WTC11 (cell line): ENCODE results near the gene PLXNB2. TPM values are rescaled to one million over a fixed set of nuclear protein-coding genes. Genes with fewer than 3 reads are reported as not detected.

Source experiments
- CBFB ChIP-seq: sonication (generic); formaldehyde crosslinking; IDR thresholded peaks from 2 replicates; pipeline ENCODE4 v1.8.1; 2022; ENCODE audit warnings: mild to moderate bottlenecking, low read depth, missing genetic modification reagents
- CREM ChIP-seq: sonication (generic); formaldehyde crosslinking; IDR thresholded peaks from 2 replicates; pipeline ENCODE4 v1.8.1; 2022; ENCODE audit warnings: mild to moderate bottlenecking, missing genetic modification reagents, moderate library complexity
- ESRRA ChIP-seq: sonication (generic); formaldehyde crosslinking; IDR thresholded peaks from 2 replicates; pipeline ENCODE4 v1.8.1; 2022; ENCODE audit warnings: mild to moderate bottlenecking, missing genetic modification reagents, borderline replicate concordance
- FOXK1 ChIP-seq: sonication (generic); formaldehyde crosslinking; IDR thresholded peaks from 2 replicates; pipeline ENCODE4 v1.8.0; 2022; ENCODE audit warnings: mild to moderate bottlenecking, moderate library complexity, missing genetic modification reagents
- GABPB1 ChIP-seq: sonication (generic); formaldehyde crosslinking; IDR thresholded peaks from 2 replicates; pipeline ENCODE4 v1.8.1; 2023; ENCODE audit warnings: mild to moderate bottlenecking, missing genetic modification reagents
- GRHL2 ChIP-seq: fragments of 250-450 bp; sonication (Bioruptor Pico); IDR thresholded peaks from 2 replicates; pipeline ENCODE4 v1.8.0; 2022; ENCODE audit warnings: mild to moderate bottlenecking, moderate library complexity; ENCODE audit not compliant: insufficient replicate concordance, severe bottlenecking
- HMGA2 ChIP-seq: fragments of 250-450 bp; sonication (Bioruptor Pico); IDR thresholded peaks from 2 replicates; pipeline ENCODE4 v1.4.0; 2021; ENCODE audit warnings: mild to moderate bottlenecking, moderate library complexity
- JUN ChIP-seq: sonication (generic); formaldehyde crosslinking; IDR thresholded peaks from 2 replicates; pipeline ENCODE4 v1.8.0; 2023; ENCODE audit warnings: mild to moderate bottlenecking, missing genetic modification reagents
- KAT7 ChIP-seq: sonication (generic); formaldehyde crosslinking; IDR thresholded peaks from 2 replicates; pipeline ENCODE4 v1.8.1; 2023; ENCODE audit warnings: missing genetic modification reagents, mild to moderate bottlenecking, borderline replicate concordance
- NFATC4 ChIP-seq: fragments of 250-450 bp; sonication (Bioruptor Pico); IDR thresholded peaks from 2 replicates; pipeline ENCODE4 v1.9.0; 2021; ENCODE audit warnings: mild to moderate bottlenecking
- NR1H2 ChIP-seq: sonication (generic); formaldehyde crosslinking; IDR thresholded peaks from 2 replicates; pipeline ENCODE4 v1.9.0; 2021; ENCODE audit warnings: mild to moderate bottlenecking, moderate library complexity, missing genetic modification reagents
- NR2C2 ChIP-seq: sonication (generic); formaldehyde crosslinking; IDR thresholded peaks from 2 replicates; pipeline ENCODE4 v1.8.0; 2022; ENCODE audit warnings: mild to moderate bottlenecking, missing genetic modification reagents
- OVOL2 ChIP-seq: fragments of 250-450 bp; sonication (Bioruptor Pico); IDR thresholded peaks from 2 replicates; pipeline ENCODE4 v1.9.0; 2021; ENCODE audit warnings: mild to moderate bottlenecking, borderline replicate concordance
- SMAD3 ChIP-seq: sonication (generic); formaldehyde crosslinking; IDR thresholded peaks from 2 replicates; pipeline ENCODE4 v1.8.0; 2022; ENCODE audit warnings: missing genetic modification reagents, mild to moderate bottlenecking, borderline replicate concordance
- SOX15 ChIP-seq: fragments of 250-450 bp; sonication (Bioruptor Pico); IDR thresholded peaks from 2 replicates; pipeline ENCODE4 v1.9.0; 2021; ENCODE audit warnings: mild to moderate bottlenecking
- SP1 ChIP-seq: sonication (generic); formaldehyde crosslinking; conservative IDR thresholded peaks from 2 replicates; pipeline ENCODE4 v1.8.1; 2022; ENCODE audit warnings: missing genetic modification reagents
- TCF7 ChIP-seq: sonication (generic); formaldehyde crosslinking; IDR thresholded peaks from 2 replicates; pipeline ENCODE4 v1.8.0; 2022; ENCODE audit warnings: mild to moderate bottlenecking, low read depth, missing genetic modification reagents, moderate library complexity
- TEAD1 ChIP-seq: sonication (generic); formaldehyde crosslinking; IDR thresholded peaks from 2 replicates; pipeline ENCODE4 v1.8.0; 2022; ENCODE audit warnings: mild to moderate bottlenecking, missing genetic modification reagents
- ZNF138 ChIP-seq: sonication (generic); formaldehyde crosslinking; conservative IDR thresholded peaks from 2 replicates; pipeline ENCODE4 v1.8.1; 2022; ENCODE audit warnings: mild to moderate bottlenecking, moderate library complexity, missing genetic modification reagents
- ZNF219 ChIP-seq: sonication (generic); formaldehyde crosslinking; IDR thresholded peaks from 2 replicates; pipeline ENCODE4 v1.8.0; 2023; ENCODE audit warnings: missing genetic modification reagents, mild to moderate bottlenecking, borderline replicate concordance
- ZNF396 ChIP-seq: fragments of 250-450 bp; sonication (Bioruptor Pico); IDR thresholded peaks from 2 replicates; pipeline ENCODE4 v1.8.0; 2021; ENCODE audit warnings: mild to moderate bottlenecking, moderate library complexity, borderline replicate concordance
- total RNA-seq: library from RNA; stranded (reverse); gene quantifications from 3 replicates; pipeline ENCODE4 v1.2.3, GENCODE V29; 2021
- TF ChIP-seq, protein P1 (sequence below): fragments of 250-450 bp; sonication (Bioruptor Pico); IDR thresholded peaks from 2 replicates; pipeline ENCODE4 v1.9.0; 2021; ENCODE audit warnings: mild to moderate bottlenecking
- TF ChIP-seq, protein P2 (sequence below): sonication (generic); formaldehyde crosslinking; IDR thresholded peaks from 2 replicates; pipeline ENCODE4 v1.8.0; 2022; ENCODE audit warnings: mild to moderate bottlenecking, missing genetic modification reagents
- TF ChIP-seq, protein P3 (sequence below): sonication (generic); formaldehyde crosslinking; IDR thresholded peaks from 2 replicates; pipeline ENCODE4 v1.8.0; 2022; ENCODE audit warnings: mild to moderate bottlenecking, missing genetic modification reagents
- TF ChIP-seq, protein P4 (sequence below): sonication (generic); formaldehyde crosslinking; IDR thresholded peaks from 2 replicates; pipeline ENCODE4 v1.8.1; 2023; ENCODE audit warnings: mild to moderate bottlenecking, missing genetic modification reagents, moderate library complexity
- TF ChIP-seq, protein P5 (sequence below): sonication (generic); formaldehyde crosslinking; IDR thresholded peaks from 2 replicates; pipeline ENCODE4 v1.8.1; 2022; ENCODE audit warnings: low read depth, missing genetic modification reagents, borderline replicate concordance
- TF ChIP-seq, protein P6 (sequence below): sonication (generic); formaldehyde crosslinking; IDR thresholded peaks from 2 replicates; pipeline ENCODE4 v1.8.0; 2023; ENCODE audit warnings: missing genetic modification reagents, mild to moderate bottlenecking, borderline replicate concordance

Gene PLXNB2
- total RNA-seq, 1 experiment from 2014 or later: 113 TPM

DNA sequence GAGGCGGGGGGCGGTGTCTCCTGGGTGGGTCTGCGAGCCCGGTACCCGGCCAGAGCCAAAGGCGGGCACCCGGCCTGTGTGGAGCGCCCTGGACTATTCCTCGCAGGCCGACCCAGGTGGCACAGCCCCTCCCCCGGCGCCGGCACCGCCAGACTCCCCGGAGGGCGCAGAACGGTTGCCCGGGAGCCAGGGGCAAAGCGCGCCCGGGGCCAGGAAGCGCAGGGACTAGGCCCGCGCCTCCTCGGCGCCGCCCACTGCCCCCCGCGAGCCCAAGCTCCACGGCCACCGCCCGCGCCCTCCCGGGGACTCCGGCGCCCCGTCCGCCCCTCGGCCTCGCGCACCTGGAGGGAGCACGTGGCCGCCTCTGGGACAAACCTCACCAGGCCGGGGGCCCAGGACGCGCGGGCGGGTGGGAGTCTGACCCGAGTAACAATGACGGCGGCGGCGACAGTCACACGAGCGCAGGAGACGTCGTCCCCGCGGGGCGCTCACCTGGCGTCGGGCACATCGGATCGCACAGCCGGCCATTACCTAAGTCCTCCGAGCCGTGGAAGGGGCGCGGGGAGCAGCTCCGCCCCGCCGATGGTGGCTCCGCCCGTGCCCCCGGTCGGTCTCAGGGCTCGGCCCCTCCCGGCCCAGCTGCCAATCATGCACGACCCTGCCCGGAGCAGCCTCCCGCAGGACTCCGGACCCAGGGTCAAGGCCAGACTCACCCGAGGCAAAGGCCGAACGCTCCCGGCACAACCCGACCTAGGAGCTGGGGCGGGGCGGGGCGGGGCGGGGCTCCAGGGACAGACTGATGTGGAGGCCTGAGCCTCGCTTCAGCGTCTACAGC, 7.4 kb downstream of the PLXNB2 start (continued):
- TF ChIP-seq GRHL2 (CRISPR knock-in tag): no peak
- TF ChIP-seq CBFB (CRISPR knock-in tag): no peak
- TF ChIP-seq JUN (CRISPR knock-in tag): no peak; the same call in 1 of the 2 replicates
- no peak for TF ChIP-seq ZNF138
- TF ChIP-seq CREM (CRISPR knock-in tag): no peak
- no peak for TF ChIP-seq NR1H2 (CRISPR knock-in tag)
- TF ChIP-seq, protein P1, sequence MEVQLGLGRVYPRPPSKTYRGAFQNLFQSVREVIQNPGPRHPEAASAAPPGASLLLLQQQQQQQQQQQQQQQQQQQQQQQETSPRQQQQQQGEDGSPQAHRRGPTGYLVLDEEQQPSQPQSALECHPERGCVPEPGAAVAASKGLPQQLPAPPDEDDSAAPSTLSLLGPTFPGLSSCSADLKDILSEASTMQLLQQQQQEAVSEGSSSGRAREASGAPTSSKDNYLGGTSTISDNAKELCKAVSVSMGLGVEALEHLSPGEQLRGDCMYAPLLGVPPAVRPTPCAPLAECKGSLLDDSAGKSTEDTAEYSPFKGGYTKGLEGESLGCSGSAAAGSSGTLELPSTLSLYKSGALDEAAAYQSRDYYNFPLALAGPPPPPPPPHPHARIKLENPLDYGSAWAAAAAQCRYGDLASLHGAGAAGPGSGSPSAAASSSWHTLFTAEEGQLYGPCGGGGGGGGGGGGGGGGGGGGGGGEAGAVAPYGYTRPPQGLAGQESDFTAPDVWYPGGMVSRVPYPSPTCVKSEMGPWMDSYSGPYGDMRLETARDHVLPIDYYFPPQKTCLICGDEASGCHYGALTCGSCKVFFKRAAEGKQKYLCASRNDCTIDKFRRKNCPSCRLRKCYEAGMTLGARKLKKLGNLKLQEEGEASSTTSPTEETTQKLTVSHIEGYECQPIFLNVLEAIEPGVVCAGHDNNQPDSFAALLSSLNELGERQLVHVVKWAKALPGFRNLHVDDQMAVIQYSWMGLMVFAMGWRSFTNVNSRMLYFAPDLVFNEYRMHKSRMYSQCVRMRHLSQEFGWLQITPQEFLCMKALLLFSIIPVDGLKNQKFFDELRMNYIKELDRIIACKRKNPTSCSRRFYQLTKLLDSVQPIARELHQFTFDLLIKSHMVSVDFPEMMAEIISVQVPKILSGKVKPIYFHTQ (CRISPR knock-in tag): no peak
- TF ChIP-seq TCF7: 0 out of 2 replicates have a peak, but pooled peaks have one; percentile 41
- TF ChIP-seq, protein P2, sequence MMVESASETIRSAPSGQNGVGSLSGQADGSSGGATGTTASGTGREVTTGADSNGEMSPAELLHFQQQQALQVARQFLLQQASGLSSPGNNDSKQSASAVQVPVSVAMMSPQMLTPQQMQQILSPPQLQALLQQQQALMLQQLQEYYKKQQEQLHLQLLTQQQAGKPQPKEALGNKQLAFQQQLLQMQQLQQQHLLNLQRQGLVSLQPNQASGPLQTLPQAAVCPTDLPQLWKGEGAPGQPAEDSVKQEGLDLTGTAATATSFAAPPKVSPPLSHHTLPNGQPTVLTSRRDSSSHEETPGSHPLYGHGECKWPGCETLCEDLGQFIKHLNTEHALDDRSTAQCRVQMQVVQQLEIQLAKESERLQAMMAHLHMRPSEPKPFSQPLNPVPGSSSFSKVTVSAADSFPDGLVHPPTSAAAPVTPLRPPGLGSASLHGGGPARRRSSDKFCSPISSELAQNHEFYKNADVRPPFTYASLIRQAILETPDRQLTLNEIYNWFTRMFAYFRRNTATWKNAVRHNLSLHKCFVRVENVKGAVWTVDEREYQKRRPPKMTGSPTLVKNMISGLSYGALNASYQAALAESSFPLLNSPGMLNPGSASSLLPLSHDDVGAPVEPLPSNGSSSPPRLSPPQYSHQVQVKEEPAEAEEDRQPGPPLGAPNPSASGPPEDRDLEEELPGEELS (CRISPR knock-in tag): peak; percentile 85
- no peak for TF ChIP-seq ZNF396 (CRISPR knock-in tag)
- peak; percentile 13; the same call in 1 of the 2 replicates for TF ChIP-seq ZNF219 (CRISPR knock-in tag)
- peak; percentile 37; the same call in 1 of the 2 replicates for TF ChIP-seq FOXK1 (CRISPR knock-in tag)
- TF ChIP-seq SOX15 (CRISPR knock-in tag): no peak
- no peak for TF ChIP-seq NFATC4 (CRISPR knock-in tag)
- TF ChIP-seq SMAD3 (CRISPR knock-in tag): no peak
- TF ChIP-seq, protein P3, sequence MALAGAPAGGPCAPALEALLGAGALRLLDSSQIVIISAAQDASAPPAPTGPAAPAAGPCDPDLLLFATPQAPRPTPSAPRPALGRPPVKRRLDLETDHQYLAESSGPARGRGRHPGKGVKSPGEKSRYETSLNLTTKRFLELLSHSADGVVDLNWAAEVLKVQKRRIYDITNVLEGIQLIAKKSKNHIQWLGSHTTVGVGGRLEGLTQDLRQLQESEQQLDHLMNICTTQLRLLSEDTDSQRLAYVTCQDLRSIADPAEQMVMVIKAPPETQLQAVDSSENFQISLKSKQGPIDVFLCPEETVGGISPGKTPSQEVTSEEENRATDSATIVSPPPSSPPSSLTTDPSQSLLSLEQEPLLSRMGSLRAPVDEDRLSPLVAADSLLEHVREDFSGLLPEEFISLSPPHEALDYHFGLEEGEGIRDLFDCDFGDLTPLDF (CRISPR knock-in tag): no peak
- TF ChIP-seq ESRRA: peak; percentile 48; the same call in 1 of the 2 replicates
- TF ChIP-seq NR2C2 (CRISPR knock-in tag): no peak
- TF ChIP-seq TEAD1: peak; percentile 34; the same call in 1 of the 2 replicates
- TF ChIP-seq KAT7 (CRISPR knock-in tag): no peak
- no peak for TF ChIP-seq GABPB1 (CRISPR knock-in tag)
- TF ChIP-seq OVOL2 (CRISPR knock-in tag): no peak
- TF ChIP-seq, protein P4, sequence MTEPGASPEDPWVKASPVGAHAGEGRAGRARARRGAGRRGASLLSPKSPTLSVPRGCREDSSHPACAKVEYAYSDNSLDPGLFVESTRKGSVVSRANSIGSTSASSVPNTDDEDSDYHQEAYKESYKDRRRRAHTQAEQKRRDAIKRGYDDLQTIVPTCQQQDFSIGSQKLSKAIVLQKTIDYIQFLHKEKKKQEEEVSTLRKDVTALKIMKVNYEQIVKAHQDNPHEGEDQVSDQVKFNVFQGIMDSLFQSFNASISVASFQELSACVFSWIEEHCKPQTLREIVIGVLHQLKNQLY (CRISPR knock-in tag): no peak
- no peak for TF ChIP-seq HMGA2
- TF ChIP-seq SP1: peak; percentile 55
- TF ChIP-seq, protein P5, sequence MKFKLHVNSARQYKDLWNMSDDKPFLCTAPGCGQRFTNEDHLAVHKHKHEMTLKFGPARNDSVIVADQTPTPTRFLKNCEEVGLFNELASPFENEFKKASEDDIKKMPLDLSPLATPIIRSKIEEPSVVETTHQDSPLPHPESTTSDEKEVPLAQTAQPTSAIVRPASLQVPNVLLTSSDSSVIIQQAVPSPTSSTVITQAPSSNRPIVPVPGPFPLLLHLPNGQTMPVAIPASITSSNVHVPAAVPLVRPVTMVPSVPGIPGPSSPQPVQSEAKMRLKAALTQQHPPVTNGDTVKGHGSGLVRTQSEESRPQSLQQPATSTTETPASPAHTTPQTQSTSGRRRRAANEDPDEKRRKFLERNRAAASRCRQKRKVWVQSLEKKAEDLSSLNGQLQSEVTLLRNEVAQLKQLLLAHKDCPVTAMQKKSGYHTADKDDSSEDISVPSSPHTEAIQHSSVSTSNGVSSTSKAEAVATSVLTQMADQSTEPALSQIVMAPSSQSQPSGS (CRISPR knock-in tag): no peak
- TF ChIP-seq, protein P6, sequence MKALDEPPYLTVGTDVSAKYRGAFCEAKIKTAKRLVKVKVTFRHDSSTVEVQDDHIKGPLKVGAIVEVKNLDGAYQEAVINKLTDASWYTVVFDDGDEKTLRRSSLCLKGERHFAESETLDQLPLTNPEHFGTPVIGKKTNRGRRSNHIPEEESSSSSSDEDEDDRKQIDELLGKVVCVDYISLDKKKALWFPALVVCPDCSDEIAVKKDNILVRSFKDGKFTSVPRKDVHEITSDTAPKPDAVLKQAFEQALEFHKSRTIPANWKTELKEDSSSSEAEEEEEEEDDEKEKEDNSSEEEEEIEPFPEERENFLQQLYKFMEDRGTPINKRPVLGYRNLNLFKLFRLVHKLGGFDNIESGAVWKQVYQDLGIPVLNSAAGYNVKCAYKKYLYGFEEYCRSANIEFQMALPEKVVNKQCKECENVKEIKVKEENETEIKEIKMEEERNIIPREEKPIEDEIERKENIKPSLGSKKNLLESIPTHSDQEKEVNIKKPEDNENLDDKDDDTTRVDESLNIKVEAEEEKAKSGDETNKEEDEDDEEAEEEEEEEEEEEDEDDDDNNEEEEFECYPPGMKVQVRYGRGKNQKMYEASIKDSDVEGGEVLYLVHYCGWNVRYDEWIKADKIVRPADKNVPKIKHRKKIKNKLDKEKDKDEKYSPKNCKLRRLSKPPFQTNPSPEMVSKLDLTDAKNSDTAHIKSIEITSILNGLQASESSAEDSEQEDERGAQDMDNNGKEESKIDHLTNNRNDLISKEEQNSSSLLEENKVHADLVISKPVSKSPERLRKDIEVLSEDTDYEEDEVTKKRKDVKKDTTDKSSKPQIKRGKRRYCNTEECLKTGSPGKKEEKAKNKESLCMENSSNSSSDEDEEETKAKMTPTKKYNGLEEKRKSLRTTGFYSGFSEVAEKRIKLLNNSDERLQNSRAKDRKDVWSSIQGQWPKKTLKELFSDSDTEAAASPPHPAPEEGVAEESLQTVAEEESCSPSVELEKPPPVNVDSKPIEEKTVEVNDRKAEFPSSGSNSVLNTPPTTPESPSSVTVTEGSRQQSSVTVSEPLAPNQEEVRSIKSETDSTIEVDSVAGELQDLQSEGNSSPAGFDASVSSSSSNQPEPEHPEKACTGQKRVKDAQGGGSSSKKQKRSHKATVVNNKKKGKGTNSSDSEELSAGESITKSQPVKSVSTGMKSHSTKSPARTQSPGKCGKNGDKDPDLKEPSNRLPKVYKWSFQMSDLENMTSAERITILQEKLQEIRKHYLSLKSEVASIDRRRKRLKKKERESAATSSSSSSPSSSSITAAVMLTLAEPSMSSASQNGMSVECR (CRISPR knock-in tag): no peak
